NB4 (cell line): ENCODE data around the gene REEP6.

Source experiments
- CTCF ChIP-seq: IDR thresholded peaks from one replicate; pipeline ENCODE4 v1.5.1; 2012; ENCODE audit warnings: low read depth, low read length
- MAX ChIP-seq: IDR thresholded peaks from 2 replicates; pipeline ENCODE4 v1.6.1; 2011; ENCODE audit warnings: low read depth, low read length
- POLR2A ChIP-seq: IDR thresholded peaks from 2 replicates; pipeline ENCODE4 v1.6.1; 2011; ENCODE audit warnings: mild to moderate bottlenecking; ENCODE audit not compliant: insufficient read length; ENCODE audit errors: extremely low read depth

- no peak for TF ChIP-seq CTCF
- no peak for TF ChIP-seq POLR2A
- no peak for TF ChIP-seq MAX
Observed at GRCh38 chr19:1483979-1484428, 7.0 kb upstream of the REEP6 start.
